ENCODE results near the gene ZFAND4. TPM values are rescaled to one million over a fixed set of nuclear protein-coding genes. Genes with fewer than 3 reads are reported as not detected.
"Not testable (repeated sequence)": the region's sequence is repeated elsewhere in the genome, so short reads cannot be mapped to it uniquely, and the experiment has no call there.

Gene ZFAND4
- polyA plus RNA-seq (2013, experiment 1 of 2; ENCODE audit: insufficient read length), result 4.2 TPM
- 4.7 TPM for polyA plus RNA-seq (2013, experiment 2 of 2; ENCODE audit: insufficient read length)

DNA sequence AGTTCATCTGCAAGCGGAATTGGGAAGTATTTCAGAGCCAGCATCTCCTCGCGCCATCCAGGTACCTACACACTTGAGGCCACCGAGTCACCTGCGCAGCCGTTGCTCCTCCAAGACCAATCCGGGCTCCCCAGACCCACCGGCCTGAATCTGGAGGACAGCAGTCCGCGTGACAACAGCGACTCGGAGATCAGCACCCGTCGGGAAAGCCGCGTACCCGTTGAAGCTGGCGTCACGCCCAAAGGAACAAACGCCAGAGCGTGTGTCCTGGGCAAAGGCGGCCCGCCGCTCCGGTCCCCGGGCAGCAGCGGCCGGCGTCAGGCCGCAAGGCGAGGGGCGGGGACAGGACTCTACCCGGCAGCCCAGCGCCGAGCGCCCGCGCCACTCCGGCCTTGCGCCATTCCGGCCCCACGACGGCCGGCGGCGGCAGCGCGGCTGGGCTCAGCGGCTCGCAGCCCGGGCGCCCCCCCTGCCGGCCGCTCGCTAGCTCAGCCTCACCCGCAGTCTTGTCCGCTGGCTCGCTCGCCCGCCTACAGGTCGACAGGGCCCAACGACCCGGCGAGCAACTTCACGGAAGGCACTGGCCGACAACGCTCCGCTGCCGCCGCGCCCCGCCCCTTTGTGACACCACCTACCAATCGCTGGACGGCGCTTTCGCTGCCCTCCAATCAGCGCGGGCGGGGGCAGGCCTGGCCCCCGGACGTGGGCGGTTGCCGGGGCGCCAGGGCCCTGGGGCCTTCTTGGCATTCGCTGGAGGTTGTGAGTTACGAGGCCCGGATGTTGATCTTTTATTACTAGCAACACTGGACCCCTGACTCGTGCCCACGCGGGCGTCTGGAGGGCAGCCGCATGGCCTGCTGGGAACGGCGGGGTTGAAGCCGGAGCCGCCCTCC is at the start of gene ZFAND4:
TSS of gene ZFAND4 (minus strand) at position 592 of the 893 bp plus-strand sequence. CDS start 9,047 bp downstream, outside the sequence.
- DNase-seq, result peak; percentile 97

DNA sequence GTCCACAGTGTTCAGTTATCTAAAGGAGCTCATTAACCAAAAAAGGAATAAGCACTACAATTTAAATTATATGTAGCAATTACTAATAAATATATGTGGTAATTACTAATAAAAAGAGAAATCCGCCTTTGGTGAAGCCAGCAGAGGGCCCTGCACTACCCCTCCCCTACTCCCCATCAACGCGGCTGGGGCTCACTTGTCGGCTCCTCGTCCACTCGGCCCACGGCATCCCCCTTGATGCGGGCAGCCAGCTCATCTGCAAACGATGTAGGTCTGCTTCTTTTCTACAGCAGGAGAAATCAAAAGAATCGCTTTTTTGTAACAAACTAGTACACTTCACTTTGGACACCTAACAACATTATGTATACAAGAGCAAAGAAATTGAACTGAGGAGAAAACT is 48.9 kb upstream of the ZFAND4 start:
- not testable (repeated sequence) for DNase-seq

DNA sequence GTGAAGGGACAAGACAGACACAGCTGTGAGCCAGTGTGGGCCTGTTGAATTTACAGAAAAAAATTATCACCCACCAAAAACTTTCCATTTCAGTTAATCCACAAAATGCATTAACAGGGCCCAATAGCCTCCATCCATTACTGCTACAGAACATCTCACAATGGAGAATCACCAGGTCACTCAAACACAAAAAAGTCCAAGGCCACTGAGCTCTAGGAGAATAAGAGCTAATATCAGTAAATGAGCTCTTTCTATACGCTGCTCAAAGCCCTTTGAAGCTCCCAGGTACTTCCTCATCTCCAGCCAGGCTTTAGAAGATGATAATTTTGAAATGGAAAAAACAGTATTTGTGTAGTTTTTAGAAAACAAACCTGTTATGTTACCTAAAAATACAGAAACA is 45.1 kb upstream of the ZFAND4 start:
- not testable (repeated sequence) for DNase-seq

- DNase-seq, result not testable (repeated sequence)
Observed at GRCh38 chr10:45717053-45717452, 44.5 kb upstream of the ZFAND4 start.

- not testable (repeated sequence) for DNase-seq
Observed at GRCh38 chr10:45711223-45711622, 38.7 kb upstream of the ZFAND4 start.

DNA sequence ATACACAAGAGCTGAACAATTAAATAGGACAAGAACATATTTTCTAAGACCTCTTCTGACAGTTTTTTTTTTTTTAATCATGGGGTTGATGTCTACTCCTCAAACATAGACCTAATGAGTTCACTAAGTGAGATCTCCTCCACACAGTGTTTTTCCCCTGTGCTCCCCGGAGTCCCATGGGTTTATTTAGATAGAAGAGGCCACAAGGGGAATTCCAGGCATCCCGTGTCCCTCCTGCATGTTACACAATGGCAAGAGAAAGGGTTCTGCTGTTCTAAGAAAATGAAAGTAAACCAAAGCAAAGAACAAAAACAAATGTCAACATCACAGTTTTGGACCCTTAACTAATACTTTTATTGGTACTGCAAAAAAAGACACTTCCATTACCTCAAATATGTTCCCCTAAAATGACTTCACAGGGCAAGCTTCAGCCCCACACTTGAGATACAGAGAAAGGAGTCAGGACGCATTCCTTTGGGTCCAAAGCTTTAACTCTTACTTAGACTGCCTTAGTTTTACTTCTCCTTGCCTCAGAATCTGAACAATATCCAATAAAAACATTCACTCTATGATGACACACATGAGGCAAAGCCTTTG is 37.7 kb upstream of the ZFAND4 start:
- DNase-seq, result peak; percentile 12

DNA sequence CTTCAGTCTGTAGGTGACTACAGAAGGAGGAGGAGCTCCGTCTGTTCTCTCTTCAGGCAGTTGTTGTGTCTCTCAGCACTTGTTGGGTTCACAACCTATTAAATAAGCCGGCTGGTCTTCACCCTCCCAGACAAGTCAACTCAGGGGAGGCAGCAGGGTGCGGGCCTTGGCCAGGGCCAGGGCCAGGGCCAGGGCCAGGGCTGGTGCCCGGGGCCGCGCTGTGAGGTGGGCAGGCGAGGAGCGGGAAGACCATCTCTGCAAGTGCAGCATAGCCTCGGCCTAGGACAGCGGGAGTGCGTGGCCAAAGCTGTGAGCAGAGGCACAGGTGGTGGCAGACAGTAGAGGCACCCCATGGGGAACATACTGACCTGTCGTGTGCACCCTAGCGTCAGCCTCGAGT is 5.9 kb upstream of the ZFAND4 start:
- not testable (repeated sequence) for DNase-seq

- DNase-seq, result no peak
Observed at GRCh38 chr10:45675388-45675787, 2.8 kb upstream of the ZFAND4 start.

- DNase-seq, result no peak
Observed at GRCh38 chr10:45673074-45673648, 589 bp upstream of the ZFAND4 start.

GRCh38 chr10:45671300-45671699 is 1.3 kb downstream of the ZFAND4 start:
- DNase-seq, result not testable (repeated sequence)

- not testable (repeated sequence) for DNase-seq
Observed at GRCh38 chr10:45669897-45670296, 2.7 kb downstream of the ZFAND4 start.

- no peak for DNase-seq
Observed at GRCh38 chr10:45660876-45661411, 11.6 kb downstream of the ZFAND4 start.

GRCh38 chr10:45657033-45657926 is 15.3 kb downstream of the ZFAND4 start:
- DNase-seq, result no peak

DNA sequence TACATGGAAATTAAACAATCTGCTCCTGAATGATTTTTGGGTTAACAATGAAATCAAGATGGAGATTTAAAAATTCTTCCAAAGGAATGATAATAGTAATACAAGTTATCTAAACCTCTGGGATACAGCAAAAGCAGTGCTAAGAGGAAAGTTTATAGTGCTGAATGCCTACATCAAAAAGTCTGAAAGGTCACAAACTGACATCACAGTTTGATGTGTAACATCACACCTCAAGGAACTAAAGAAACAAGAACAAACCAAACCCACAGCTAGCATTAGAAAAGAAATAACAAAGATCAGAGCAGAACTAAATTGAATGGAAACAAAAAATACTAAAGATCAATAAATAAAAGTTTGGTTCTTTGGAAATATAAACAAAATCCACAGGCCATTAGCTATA is 17.4 kb downstream of the ZFAND4 start:
- no peak for DNase-seq

- not testable (repeated sequence) for DNase-seq
Observed at GRCh38 chr10:45654753-45655141, 17.8 kb downstream of the ZFAND4 start.

DNA sequence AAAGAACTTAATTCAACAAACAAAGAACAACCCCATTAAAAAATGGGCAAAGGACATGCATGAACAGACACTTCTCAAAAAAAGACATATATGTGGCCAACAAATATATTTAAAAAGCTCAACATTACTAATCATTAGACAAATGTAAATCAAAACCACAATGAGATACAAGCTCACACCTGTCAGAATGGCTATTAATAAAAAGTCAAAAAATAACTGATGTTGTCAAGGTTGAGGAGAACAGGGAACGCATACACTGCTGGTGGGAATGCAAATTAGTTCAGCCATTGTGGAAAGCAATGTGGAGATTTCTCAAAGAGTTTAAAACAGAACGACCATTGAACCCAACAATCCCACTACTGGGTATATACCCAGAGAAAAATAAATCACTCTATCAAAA is 19.1 kb downstream of the ZFAND4 start:
- no peak for DNase-seq

DNA sequence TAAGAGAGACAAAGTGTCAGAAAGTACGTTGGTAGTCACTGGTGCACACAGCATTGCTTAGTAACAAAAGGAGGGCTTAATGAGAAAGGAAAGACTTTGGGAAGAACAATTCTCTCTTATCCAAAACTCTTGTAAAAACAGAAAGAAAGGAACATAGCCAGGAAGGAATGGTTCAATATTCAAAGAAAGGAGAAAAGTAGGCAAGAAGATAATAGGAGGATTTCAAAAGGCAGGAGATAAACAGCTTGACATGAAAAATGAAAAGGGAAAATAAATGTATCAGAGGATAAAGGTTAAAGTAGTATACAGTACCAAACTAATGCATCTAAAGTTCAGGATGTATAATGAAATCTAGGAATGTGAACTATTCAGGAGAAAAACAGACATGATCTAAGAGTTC is 20.1 kb downstream of the ZFAND4 start:
- no peak for DNase-seq

GRCh38 chr10:45649296-45649695 is 23.3 kb downstream of the ZFAND4 start:
- DNase-seq, result no peak

DNA sequence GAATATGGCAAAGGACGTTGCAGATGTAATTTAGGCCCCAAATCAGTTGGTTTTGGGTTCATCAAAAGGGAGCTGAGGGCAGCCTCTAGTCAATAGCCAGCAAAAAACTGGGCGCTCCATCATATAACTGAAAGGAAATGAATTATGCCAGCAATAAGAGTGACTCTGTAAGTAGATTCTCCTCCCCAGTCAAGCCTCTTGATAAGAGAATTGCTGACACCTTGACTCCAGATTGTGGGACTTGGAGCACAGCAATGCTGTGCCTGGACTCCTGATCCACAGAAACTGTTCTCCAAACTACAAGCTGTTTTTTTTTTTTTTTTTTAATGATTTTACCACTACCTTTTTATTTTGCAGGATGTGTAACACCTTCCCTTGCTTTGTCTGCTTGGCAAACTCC is 25.5 kb downstream of the ZFAND4 start:
- DNase-seq, result no peak

DNA sequence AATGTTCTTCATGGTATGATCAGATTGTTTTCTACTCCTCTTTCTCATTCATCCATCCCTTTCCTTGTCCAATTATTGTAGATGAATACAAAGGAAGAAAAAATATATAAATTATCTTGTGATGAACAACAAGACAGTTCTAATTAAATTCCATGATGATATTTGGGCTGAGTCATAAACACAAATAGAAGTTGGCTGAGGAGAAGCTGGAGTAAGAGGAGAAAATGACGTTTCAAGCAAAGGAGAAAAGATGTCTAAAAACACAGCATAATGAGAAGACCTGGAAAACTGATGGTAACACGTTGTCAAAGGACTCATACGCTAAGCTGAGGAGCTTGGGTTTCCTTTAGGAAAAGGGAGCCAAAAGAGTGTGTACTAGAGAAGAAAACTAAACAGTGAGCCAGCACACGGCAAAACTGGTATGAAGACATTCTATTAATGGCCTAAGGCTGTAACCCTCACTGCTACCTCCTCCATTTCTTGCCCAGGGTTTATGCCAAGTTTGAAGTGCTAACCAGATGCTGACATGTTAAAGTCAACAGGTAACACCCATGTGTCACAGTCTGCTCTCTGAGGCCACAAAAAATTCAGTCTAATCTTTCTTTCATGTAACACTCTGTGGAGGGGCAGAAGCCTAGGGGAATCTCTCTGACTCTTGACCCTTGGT is 26.1 kb downstream of the ZFAND4 start:
- DNase-seq, result no peak

DNA sequence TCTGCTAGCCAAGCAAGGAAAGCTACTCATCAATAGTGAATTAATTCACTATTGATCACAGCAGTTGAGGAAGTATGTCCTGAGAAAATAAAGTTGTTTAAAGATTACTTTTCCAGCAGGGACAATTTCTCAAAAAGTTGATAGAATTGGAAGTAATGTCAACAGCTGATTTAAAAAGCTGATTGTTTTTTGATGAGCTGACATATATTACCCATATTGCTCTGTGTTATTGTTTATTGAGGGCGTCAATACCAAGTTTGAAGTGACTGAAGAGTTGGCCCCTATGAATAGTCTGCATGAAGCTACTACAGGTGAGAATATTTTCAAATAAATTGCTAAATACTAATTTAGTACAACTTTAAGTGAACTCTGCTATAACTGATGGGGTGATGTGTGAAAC is 28.0 kb downstream of the ZFAND4 start:
- DNase-seq, result no peak
